PFSK-1 (cell line): ENCODE measurements around the gene MIEF1.

Source experiments
- POLR2AphosphoS5 ChIP-seq: IDR thresholded peaks from 2 replicates; pipeline ENCODE4 v1.6.1; 2012; ENCODE audit warnings: low read depth, mild to moderate bottlenecking, control low read depth, low read length, moderate library complexity
- SIN3A ChIP-seq: IDR thresholded peaks from 2 replicates; pipeline ENCODE4 v1.6.1; 2012; ENCODE audit warnings: mild to moderate bottlenecking, low read length, moderate library complexity, borderline replicate concordance; ENCODE audit not compliant: insufficient read depth
- TAF1 ChIP-seq: IDR thresholded peaks from 2 replicates; pipeline ENCODE4 v1.6.1; 2012; ENCODE audit warnings: low read length, control low read depth, borderline replicate concordance; ENCODE audit not compliant: insufficient read depth
- TF ChIP-seq, protein P1 (sequence below), 2 experiments: IDR thresholded peaks; 2 replicates each; pipeline versions ENCODE4 v1.6.1 to v1.8.0; 2011 to 2012; ENCODE audit warnings: low read depth in 2 of 2, low read length in 2 of 2, control low read depth in 1 of 2, inconsistent platforms in 1 of 2, mild to moderate bottlenecking in 1 of 2, moderate library complexity in 1 of 2; ENCODE audit not compliant: insufficient read depth in 1 of 2

GRCh38 chr22:39473851-39474250 lies 28.2 kb upstream of the MIEF1 start:
- TF ChIP-seq TAF1: no peak
- no peak for TF ChIP-seq POLR2AphosphoS5
- TF ChIP-seq SIN3A: no peak
- TF ChIP-seq, protein P1, sequence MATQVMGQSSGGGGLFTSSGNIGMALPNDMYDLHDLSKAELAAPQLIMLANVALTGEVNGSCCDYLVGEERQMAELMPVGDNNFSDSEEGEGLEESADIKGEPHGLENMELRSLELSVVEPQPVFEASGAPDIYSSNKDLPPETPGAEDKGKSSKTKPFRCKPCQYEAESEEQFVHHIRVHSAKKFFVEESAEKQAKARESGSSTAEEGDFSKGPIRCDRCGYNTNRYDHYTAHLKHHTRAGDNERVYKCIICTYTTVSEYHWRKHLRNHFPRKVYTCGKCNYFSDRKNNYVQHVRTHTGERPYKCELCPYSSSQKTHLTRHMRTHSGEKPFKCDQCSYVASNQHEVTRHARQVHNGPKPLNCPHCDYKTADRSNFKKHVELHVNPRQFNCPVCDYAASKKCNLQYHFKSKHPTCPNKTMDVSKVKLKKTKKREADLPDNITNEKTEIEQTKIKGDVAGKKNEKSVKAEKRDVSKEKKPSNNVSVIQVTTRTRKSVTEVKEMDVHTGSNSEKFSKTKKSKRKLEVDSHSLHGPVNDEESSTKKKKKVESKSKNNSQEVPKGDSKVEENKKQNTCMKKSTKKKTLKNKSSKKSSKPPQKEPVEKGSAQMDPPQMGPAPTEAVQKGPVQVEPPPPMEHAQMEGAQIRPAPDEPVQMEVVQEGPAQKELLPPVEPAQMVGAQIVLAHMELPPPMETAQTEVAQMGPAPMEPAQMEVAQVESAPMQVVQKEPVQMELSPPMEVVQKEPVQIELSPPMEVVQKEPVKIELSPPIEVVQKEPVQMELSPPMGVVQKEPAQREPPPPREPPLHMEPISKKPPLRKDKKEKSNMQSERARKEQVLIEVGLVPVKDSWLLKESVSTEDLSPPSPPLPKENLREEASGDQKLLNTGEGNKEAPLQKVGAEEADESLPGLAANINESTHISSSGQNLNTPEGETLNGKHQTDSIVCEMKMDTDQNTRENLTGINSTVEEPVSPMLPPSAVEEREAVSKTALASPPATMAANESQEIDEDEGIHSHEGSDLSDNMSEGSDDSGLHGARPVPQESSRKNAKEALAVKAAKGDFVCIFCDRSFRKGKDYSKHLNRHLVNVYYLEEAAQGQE (IDR thresholded peaks at IDR 0.05; ENCODE audit: insufficient read depth in 1 of 2, low read depth in 2 of 2, low read length in 2 of 2): no peak
